ENCODE data around the gene KLHL18.
"Not testable (repeated sequence)": the region's sequence is repeated elsewhere in the genome, so short reads cannot be mapped to it uniquely, and the experiment has no call there.

Gene KLHL18

GRCh38 chr3:47366833-47367232, 84.1 kb downstream of the KLHL18 start:
- no peak for DNase-seq
- Histone ChIP-seq H3K27me3 (replicated peaks) (no peaks in the 10 kb centered on the region), H3K4me3 (ENCODE audit: low read depth, low read length) (no peak overlapping the region), H3K36me3 (replicated peaks) (no peaks in the 10 kb centered on the region), H3K27ac (no peak overlapping the region)
- in situ Hi-C loops (cut with HindIII; ENCODE audit: low pct_ligation_motif_present, low sequenced_read_pairs): no loop called here
- no peak for TF ChIP-seq CTCF (IDR thresholded peaks at IDR 0.05; ENCODE audit: low read depth, low read length, missing control alignments)

GRCh38 chr3:47367631-47368030, 84.9 kb downstream of the KLHL18 start:
- H3K27ac ChIP-seq: no peak overlapping the region
- TF ChIP-seq CTCF (IDR thresholded peaks at IDR 0.05; ENCODE audit: low read depth, low read length, missing control alignments): no peak
- no peaks in the 10 kb centered on the region for H3K27me3 ChIP-seq (replicated peaks)
- H3K36me3 ChIP-seq (replicated peaks): no peaks in the 10 kb centered on the region
- H3K4me3 ChIP-seq (ENCODE audit: low read depth, low read length): no peak overlapping the region
- in situ Hi-C loops (cut with HindIII; ENCODE audit: low pct_ligation_motif_present, low sequenced_read_pairs): no loop called here
- no peak for DNase-seq

- H3K4me3 ChIP-seq (ENCODE audit: low read depth, low read length); DNase-seq; H3K27me3 ChIP-seq (replicated peaks); in situ Hi-C loops (cut with HindIII; ENCODE audit: low pct_ligation_motif_present, low sequenced_read_pairs); H3K27ac ChIP-seq; H3K36me3 ChIP-seq (replicated peaks): not testable (repeated sequence)
Measured at GRCh38 chr3:47370020-47370419, 87.3 kb downstream of the KLHL18 start.

GRCh38 chr3:47370887-47371697, 88.3 kb downstream of the KLHL18 start:
- no peak overlapping the region for H3K4me3 ChIP-seq (ENCODE audit: low read depth, low read length)
- no peak overlapping the region for H3K27ac ChIP-seq
- no peak for DNase-seq
- TF ChIP-seq CTCF (IDR thresholded peaks at IDR 0.05; ENCODE audit: low read depth, low read length, missing control alignments): peak; percentile 43
- in situ Hi-C loops (cut with HindIII; ENCODE audit: low pct_ligation_motif_present, low sequenced_read_pairs): no loop called here
- H3K27me3 ChIP-seq (replicated peaks): no peaks in the 10 kb centered on the region
- no peaks in the 10 kb centered on the region for H3K36me3 ChIP-seq (replicated peaks)

GRCh38 chr3:47374587-47374986, 91.8 kb downstream of the KLHL18 start:
- Histone ChIP-seq H3K27me3 (replicated peaks) (no peaks in the 10 kb centered on the region), H3K27ac (no peak overlapping the region), H3K4me3 (ENCODE audit: low read depth, low read length) (no peak overlapping the region), H3K36me3 (replicated peaks) (no peaks in the 10 kb centered on the region)
- no peak for DNase-seq
- in situ Hi-C loops (cut with HindIII; ENCODE audit: low pct_ligation_motif_present, low sequenced_read_pairs): no loop called here
- no peak for TF ChIP-seq CTCF (IDR thresholded peaks at IDR 0.05; ENCODE audit: low read depth, low read length, missing control alignments)

GRCh38 chr3:47376393-47376792, 93.6 kb downstream of the KLHL18 start:
- Histone ChIP-seq H3K27me3 (replicated peaks) (no peaks in the 10 kb centered on the region), H3K27ac (no peak overlapping the region), H3K36me3 (replicated peaks) (no peaks in the 10 kb centered on the region), H3K4me3 (ENCODE audit: low read depth, low read length) (no peak overlapping the region)
- no peak for TF ChIP-seq CTCF (IDR thresholded peaks at IDR 0.05; ENCODE audit: low read depth, low read length, missing control alignments)
- no peak for DNase-seq
- in situ Hi-C loops (cut with HindIII; ENCODE audit: low pct_ligation_motif_present, low sequenced_read_pairs): no loop called here

Data from brain microvascular endothelial cell (primary cell).